H1 (cell line): Measurements from ENCODE around the gene FAM171A1.

ENCODE experiments used
- CTCF ChIP-seq, 3 experiments: IDR thresholded peaks; 1 replicate in 2 of 3; 2 replicates in 1 of 3; pipeline versions ENCODE4 v1.5.1 to v1.6.1; 2011; ENCODE audit warnings: low read length in 3 of 3, mild to moderate bottlenecking in 3 of 3, inconsistent platforms in 2 of 3, low read depth in 1 of 3, moderate library complexity in 1 of 3; ENCODE audit not compliant: insufficient read depth in 1 of 3; ENCODE audit errors: control extremely low read depth in 1 of 3
- EZH2 ChIP-seq: fragments of 200-600 bp; sonication (generic); IDR thresholded peaks from 2 replicates; pipeline ENCODE4 v1.7.1; 2012; ENCODE audit warnings: low read depth, mild to moderate bottlenecking, moderate library complexity, low read length, inconsistent platforms; ENCODE audit not compliant: severe bottlenecking
- JUND ChIP-seq: IDR thresholded peaks from 2 replicates; pipeline ENCODE4 v1.6.1; 2011; ENCODE audit warnings: mild to moderate bottlenecking, improper control_type of control experiment, low read length
- RAD21 ChIP-seq, 2 experiments: IDR thresholded peaks in 1 of 2; conservative IDR thresholded peaks in 1 of 2; 2 replicates each; pipeline ENCODE4 v1.6.1; 2011; ENCODE audit warnings: low read depth in 2 of 2, low read length in 2 of 2, improper control_type of control experiment in 1 of 2, inconsistent platforms in 1 of 2, mild to moderate bottlenecking in 1 of 2, moderate library complexity in 1 of 2
- RFX5 ChIP-seq: IDR thresholded peaks from 2 replicates; pipeline ENCODE4 v1.6.1; 2011; ENCODE audit warnings: low read depth, low read length, improper control_type of control experiment, borderline replicate concordance
- SIN3A ChIP-seq, 2 experiments: IDR thresholded peaks in 1 of 2; conservative IDR thresholded peaks in 1 of 2; 2 replicates each; pipeline ENCODE4 v1.6.1; 2011 to 2012; ENCODE audit warnings: low read length in 2 of 2, improper control_type of control experiment in 1 of 2, low read depth in 1 of 2, mild to moderate bottlenecking in 1 of 2
- SIX5 ChIP-seq: IDR thresholded peaks from 2 replicates; pipeline ENCODE4 v1.6.1; 2011; ENCODE audit warnings: mild to moderate bottlenecking, low read depth, low read length
- TAF1 ChIP-seq: IDR thresholded peaks from 2 replicates; pipeline ENCODE4 v1.6.1; 2011; ENCODE audit warnings: mild to moderate bottlenecking, low read depth, low read length
- TEAD4 ChIP-seq: IDR thresholded peaks from 2 replicates; pipeline ENCODE4 v1.6.1; 2012; ENCODE audit warnings: low read depth, low read length, inconsistent platforms, mixed read lengths
- TF ChIP-seq, protein P1 (sequence below): IDR thresholded peaks from 2 replicates; pipeline ENCODE4 v1.6.1; 2012; ENCODE audit warnings: inconsistent platforms
- TF ChIP-seq, protein P2 (sequence below): IDR thresholded peaks from 2 replicates; pipeline ENCODE4 v1.6.1; 2011; ENCODE audit warnings: low read depth, mild to moderate bottlenecking, low read length; ENCODE audit not compliant: insufficient read depth

DNA sequence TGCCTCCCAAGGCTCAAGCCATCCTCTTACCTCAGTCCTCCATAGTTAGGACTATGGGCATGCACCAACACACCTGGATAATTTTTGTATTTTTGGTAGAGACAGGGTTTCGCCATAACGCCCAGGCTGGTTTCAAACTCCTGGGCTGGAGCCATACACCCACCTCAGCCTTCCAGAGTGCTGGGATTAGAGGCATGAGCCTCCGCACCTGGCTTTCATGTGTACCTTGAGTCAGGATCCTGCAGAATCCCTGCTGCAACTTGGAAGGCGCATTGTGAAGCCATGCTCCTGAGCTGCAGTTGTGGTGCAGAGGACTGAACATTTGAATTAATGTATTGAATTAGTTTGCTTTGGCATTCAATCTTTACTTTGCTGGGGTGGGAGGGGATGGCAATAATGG is 173.2 kb downstream of the FAM171A1 start:
- no peak for TF ChIP-seq CTCF (IDR thresholded peaks at IDR 0.05; ENCODE audit: control extremely low read depth in 1 of 3, insufficient read depth in 1 of 3, low read depth in 1 of 3, low read length in 3 of 3)
- TF ChIP-seq, protein P1, sequence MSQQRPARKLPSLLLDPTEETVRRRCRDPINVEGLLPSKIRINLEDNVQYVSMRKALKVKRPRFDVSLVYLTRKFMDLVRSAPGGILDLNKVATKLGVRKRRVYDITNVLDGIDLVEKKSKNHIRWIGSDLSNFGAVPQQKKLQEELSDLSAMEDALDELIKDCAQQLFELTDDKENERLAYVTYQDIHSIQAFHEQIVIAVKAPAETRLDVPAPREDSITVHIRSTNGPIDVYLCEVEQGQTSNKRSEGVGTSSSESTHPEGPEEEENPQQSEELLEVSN: no peak
- TF ChIP-seq SIX5: no peak
- no peak for TF ChIP-seq RAD21 (IDR thresholded peaks at IDR 0.05 in 1 of 2, conservative IDR thresholded peaks at IDR 0.05 in 1 of 2; ENCODE audit: low read depth in 2 of 2, low read length in 2 of 2)
- no peak for TF ChIP-seq JUND
- TF ChIP-seq, protein P2, sequence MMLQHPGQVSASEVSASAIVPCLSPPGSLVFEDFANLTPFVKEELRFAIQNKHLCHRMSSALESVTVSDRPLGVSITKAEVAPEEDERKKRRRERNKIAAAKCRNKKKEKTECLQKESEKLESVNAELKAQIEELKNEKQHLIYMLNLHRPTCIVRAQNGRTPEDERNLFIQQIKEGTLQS: no peak
- TF ChIP-seq TAF1: no peak
- no peak for TF ChIP-seq RFX5
- no peak for TF ChIP-seq EZH2
- no peak for TF ChIP-seq SIN3A (conservative IDR thresholded peaks at IDR 0.05 in 1 of 2, IDR thresholded peaks at IDR 0.05 in 1 of 2; ENCODE audit: low read depth in 1 of 2, low read length in 2 of 2)
- TF ChIP-seq TEAD4: no peak
